Measurements from ENCODE around the gene ZNF496. TPM values are rescaled to one million over a fixed set of nuclear protein-coding genes. Genes with fewer than 3 reads are reported as not detected.

Gene ZNF496
- total RNA-seq, 3 donors from 2014 or later (not counting 1 experiment from before 2014, with no cell fraction given), result 25.6 to 33.0 (median 27.9) TPM

GRCh38 chr1:247332623-247333361 is 1.1 kb upstream of the ZNF496 start:
- Histone ChIP-seq H3K27ac (ENCODE audit: low read length) (no peak overlapping the region), H3K36me3 (ENCODE audit: control insufficient read depth, insufficient read depth, low read length) (peaks cover 6% of the 10 kb centered on the region), H3K27me3 (ENCODE audit: control insufficient read depth, insufficient read depth, low read length) (no peaks in the 10 kb centered on the region), H3K9me3 (ENCODE audit: control insufficient read depth, insufficient read depth, low read length) (no peaks in the 10 kb centered on the region), H3K4me3 (ENCODE audit: low read length) (peak overlapping the region; percentile 86), H3K4me1 (ENCODE audit: control insufficient read depth, insufficient read depth, low read length) (peaks cover 21% of the 10 kb centered on the region)
- peak overlapping the region in 1 of 2 donors; percentile 39 for H3K27ac Mint-ChIP-seq
- H3K4me3 Mint-ChIP-seq, result peak overlapping the region; percentile 72
- no peaks in the 10 kb centered on the region for H3K27me3 Mint-ChIP-seq (ENCODE audit: low read depth in 2 of 2)
- intact Hi-C loops (cut with micrococcal nuclease), result loop anchor here (5.0 kb wide), 1 partner anchor 120 kb away; no protein-coding TSS in a partner anchor
- no peak for ATAC-seq
- no peak for DNase-seq
- H3K9me3 Mint-ChIP-seq, result no peaks in the 10 kb centered on the region
- peaks cover 12 to 42% of the 10 kb centered on the region in 2 donors for H3K4me1 Mint-ChIP-seq
- no peaks in the 10 kb centered on the region for H3K36me3 Mint-ChIP-seq
- no peak for TF ChIP-seq CTCF (IDR thresholded peaks at IDR 0.05)
- 46% methylated on average over 28 of the region's 28 CpGs for WGBS (ENCODE audit: insufficient coverage)

GRCh38 chr1:247332215-247332622 is 552 bp upstream of the ZNF496 start:
- ATAC-seq (peak; percentile 65 to 75 (median 67)), DNase-seq (peak; percentile 46 to 70)
- no peaks in the 10 kb centered on the region for H3K27me3 Mint-ChIP-seq (ENCODE audit: low read depth in 2 of 2)
- intact Hi-C loops (cut with micrococcal nuclease), result loop anchor here (5.0 kb wide), 1 partner anchor 120 kb away; no protein-coding TSS in a partner anchor
- H3K4me3 ChIP-seq (ENCODE audit: low read length), result peak overlapping the region; percentile 86
- H3K4me3 Mint-ChIP-seq, result peak overlapping the region; percentile 72
- no peak overlapping the region for H3K27ac ChIP-seq (ENCODE audit: low read length)
- peaks cover 21% of the 10 kb centered on the region for H3K4me1 ChIP-seq (ENCODE audit: control insufficient read depth, insufficient read depth, low read length)
- peaks cover 12 to 37% of the 10 kb centered on the region in 2 donors for H3K4me1 Mint-ChIP-seq
- under 1% methylated on average over 38 of the region's 38 CpGs for WGBS (ENCODE audit: insufficient coverage)
- H3K36me3 Mint-ChIP-seq, result no peaks in the 10 kb centered on the region
- no peaks in the 10 kb centered on the region for H3K9me3 ChIP-seq (ENCODE audit: control insufficient read depth, insufficient read depth, low read length)
- no peak for TF ChIP-seq CTCF (IDR thresholded peaks at IDR 0.05)
- H3K36me3 ChIP-seq (ENCODE audit: control insufficient read depth, insufficient read depth, low read length), result peaks cover 6% of the 10 kb centered on the region
- no peaks in the 10 kb centered on the region for H3K27me3 ChIP-seq (ENCODE audit: control insufficient read depth, insufficient read depth, low read length)
- no peaks in the 10 kb centered on the region for H3K9me3 Mint-ChIP-seq
- H3K27ac Mint-ChIP-seq, result peak overlapping the region in 1 of 2 donors; percentile 39

- H3K4me1 Mint-ChIP-seq, result peaks cover 17 to 41% of the 10 kb centered on the region in 2 donors
- H3K27ac ChIP-seq (ENCODE audit: low read length), result peak overlapping the region; percentile 53
Observed at GRCh38 chr1:247331172-247331524, 519 bp downstream of the ZNF496 start.

More at GRCh38 chr1:247331172-247331524, 519 bp downstream of the ZNF496 start:
- intact Hi-C loops (cut with micrococcal nuclease), result loop anchor here (5.0 kb wide), 1 partner anchor 119 kb away; no protein-coding TSS in a partner anchor
- no peaks in the 10 kb centered on the region for H3K27me3 ChIP-seq (ENCODE audit: control insufficient read depth, insufficient read depth, low read length)
- peaks cover 10% of the 10 kb centered on the region for H3K36me3 ChIP-seq (ENCODE audit: control insufficient read depth, insufficient read depth, low read length)
- H3K27ac Mint-ChIP-seq, result peak overlapping the region; percentile 72 to 93
- H3K4me3 Mint-ChIP-seq, result peak overlapping the region; percentile 98
- H3K36me3 Mint-ChIP-seq, result no peaks in the 10 kb centered on the region
- H3K9me3 ChIP-seq (ENCODE audit: control insufficient read depth, insufficient read depth, low read length), result no peaks in the 10 kb centered on the region
- no peak for TF ChIP-seq CTCF (IDR thresholded peaks at IDR 0.05)
- peaks cover 21% of the 10 kb centered on the region for H3K4me1 ChIP-seq (ENCODE audit: control insufficient read depth, insufficient read depth, low read length)
- no peaks in the 10 kb centered on the region for H3K9me3 Mint-ChIP-seq
- peak; percentile 53 to 63 (median 54) for ATAC-seq
- under 1% methylated on average over 36 of the region's 36 CpGs for WGBS (ENCODE audit: insufficient coverage)
- peak; percentile 36 to 76 for DNase-seq
- H3K27me3 Mint-ChIP-seq (ENCODE audit: low read depth in 2 of 2), result no peaks in the 10 kb centered on the region
- peak overlapping the region; percentile 86 for H3K4me3 ChIP-seq (ENCODE audit: low read length)

Data from natural killer cell (primary cell).